NOMO-1 treated with dmso at 0.1 percent for 144 hours (cell line): ENCODE measurements around the gene GALNT1.

Source experiments
- DNase-seq: peaks from one replicate; lab custom pipeline; 2025; ENCODE audit not compliant: unreplicated experiment; lab: John Stamatoyannopoulos, UW

The GALNT1 gene

GRCh38 chr18:35581898-35582641 lies 530 bp downstream of the GALNT1 start:
- peak; percentile 15 for DNase-seq

- DNase-seq, result no peak
Measured at GRCh38 chr18:35582899-35583558, 1.5 kb downstream of the GALNT1 start.

- DNase-seq, result no peak
Measured at GRCh38 chr18:35584735-35585134, 3.2 kb downstream of the GALNT1 start.

GRCh38 chr18:35585608-35586007 lies 4.1 kb downstream of the GALNT1 start:
- no peak for DNase-seq

GRCh38 chr18:35588122-35588521 lies 6.6 kb downstream of the GALNT1 start:
- DNase-seq, result no peak

- no peak for DNase-seq
Measured at GRCh38 chr18:35588995-35589394, 7.5 kb downstream of the GALNT1 start.

- DNase-seq, result no peak
Measured at GRCh38 chr18:35589546-35589945, 8.0 kb downstream of the GALNT1 start.

GRCh38 chr18:35590935-35591334 lies 9.4 kb downstream of the GALNT1 start:
- DNase-seq, result no peak

- DNase-seq, result peak; percentile 60
Measured at GRCh38 chr18:35592298-35592697, 10.8 kb downstream of the GALNT1 start.

- DNase-seq, result no peak
Measured at GRCh38 chr18:35593859-35594258, 12.3 kb downstream of the GALNT1 start.

GRCh38 chr18:35597758-35598157 lies 16.2 kb downstream of the GALNT1 start:
- DNase-seq, result no peak

- DNase-seq, result no peak
Measured at GRCh38 chr18:35602193-35602820, 20.8 kb downstream of the GALNT1 start.

- no peak for DNase-seq
Measured at GRCh38 chr18:35603008-35603407, 21.5 kb downstream of the GALNT1 start.

GRCh38 chr18:35603528-35603927 lies 22.0 kb downstream of the GALNT1 start:
- no peak for DNase-seq

GRCh38 chr18:35604369-35604768 lies 22.8 kb downstream of the GALNT1 start:
- no peak for DNase-seq

GRCh38 chr18:35605686-35606417 lies 24.3 kb downstream of the GALNT1 start:
- DNase-seq, result no peak

- DNase-seq, result no peak
Measured at GRCh38 chr18:35609236-35609635, 27.7 kb downstream of the GALNT1 start.

GRCh38 chr18:35610089-35610488 lies 28.5 kb downstream of the GALNT1 start:
- DNase-seq, result no peak

GRCh38 chr18:35610724-35611123 lies 29.2 kb downstream of the GALNT1 start:
- no peak for DNase-seq

- DNase-seq, result no peak
Measured at GRCh38 chr18:35611518-35611917, 30.0 kb downstream of the GALNT1 start.

GRCh38 chr18:35616074-35616473 lies 34.5 kb downstream of the GALNT1 start:
- DNase-seq, result no peak
